Umbilical cord (tissue), 2 donors: ENCODE results near the gene CLEC4G. TPM values are rescaled to one million over a fixed set of nuclear protein-coding genes. Genes with fewer than 3 reads are reported as not detected.
A peak's percentile ranks its signal among the peaks of the same experiment; 100 is the strongest.
"Not testable (repeated sequence)": the region's sequence is repeated elsewhere in the genome, so short reads cannot be mapped to it uniquely, and the experiment has no call there.

Experiments used
- DNase-seq: peaks from one replicate; pipeline ENCODE4 v3.0.0-alpha.2; 2015; ENCODE audit warnings: low spot score
- total RNA-seq: library from RNA; depleted of rRNA; stranded (reverse); fragments of >200 nt; gene quantifications from one replicate; pipeline ENCODE4 v1.2.3, GENCODE V29; 2014; ENCODE audit warnings: low replicate concordance; ENCODE audit not compliant: insufficient read depth

The CLEC4G gene, protein sequence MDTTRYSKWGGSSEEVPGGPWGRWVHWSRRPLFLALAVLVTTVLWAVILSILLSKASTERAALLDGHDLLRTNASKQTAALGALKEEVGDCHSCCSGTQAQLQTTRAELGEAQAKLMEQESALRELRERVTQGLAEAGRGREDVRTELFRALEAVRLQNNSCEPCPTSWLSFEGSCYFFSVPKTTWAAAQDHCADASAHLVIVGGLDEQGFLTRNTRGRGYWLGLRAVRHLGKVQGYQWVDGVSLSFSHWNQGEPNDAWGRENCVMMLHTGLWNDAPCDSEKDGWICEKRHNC
- total RNA-seq, result 1.2 TPM

DNA sequence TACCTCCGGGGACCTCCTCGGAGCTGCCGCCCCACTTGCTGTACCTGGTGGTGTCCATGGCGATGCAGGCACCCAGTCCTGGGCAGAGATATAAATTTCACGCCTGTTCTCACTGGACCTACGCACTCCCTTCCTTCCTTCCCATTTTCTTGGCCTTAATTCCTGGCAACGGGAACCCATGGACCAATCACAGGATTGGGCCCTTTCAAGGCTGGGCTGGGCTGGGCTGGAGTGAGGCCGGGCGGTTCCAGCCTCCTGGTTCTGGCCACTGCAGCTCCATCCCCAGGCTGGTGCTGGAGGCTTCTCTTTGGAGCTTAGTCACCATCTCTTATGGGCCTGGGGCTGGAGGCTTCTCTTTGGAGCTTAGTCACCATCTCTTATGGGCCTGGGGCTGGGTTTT, at the start of gene CLEC4G:
CLEC4G (minus strand) TSS at position 66 of the 400 bp plus-strand sequence; CDS start at position 58, 8 bp downstream.
- DNase-seq, result no peak

DNA sequence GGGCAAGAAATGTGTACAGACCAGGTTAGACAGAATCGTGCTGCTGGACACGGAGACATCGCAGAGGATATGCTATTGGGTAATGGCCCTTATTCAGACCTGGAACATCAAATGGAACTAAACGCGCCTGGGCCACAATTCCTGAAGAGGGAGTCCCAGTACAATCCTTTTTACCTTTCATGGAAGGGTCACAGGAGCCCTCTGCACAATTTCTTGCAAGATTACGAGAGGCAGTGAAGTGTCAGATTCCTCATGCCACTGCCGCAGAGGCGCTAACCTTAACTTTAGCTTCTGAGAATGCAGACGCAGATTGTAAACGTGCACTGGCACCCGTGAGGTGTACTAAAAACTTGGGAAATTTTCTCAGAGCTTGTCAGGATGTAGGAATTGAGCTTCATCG, 49.2 kb upstream of the CLEC4G start:
- DNase-seq, result no peak

DNA sequence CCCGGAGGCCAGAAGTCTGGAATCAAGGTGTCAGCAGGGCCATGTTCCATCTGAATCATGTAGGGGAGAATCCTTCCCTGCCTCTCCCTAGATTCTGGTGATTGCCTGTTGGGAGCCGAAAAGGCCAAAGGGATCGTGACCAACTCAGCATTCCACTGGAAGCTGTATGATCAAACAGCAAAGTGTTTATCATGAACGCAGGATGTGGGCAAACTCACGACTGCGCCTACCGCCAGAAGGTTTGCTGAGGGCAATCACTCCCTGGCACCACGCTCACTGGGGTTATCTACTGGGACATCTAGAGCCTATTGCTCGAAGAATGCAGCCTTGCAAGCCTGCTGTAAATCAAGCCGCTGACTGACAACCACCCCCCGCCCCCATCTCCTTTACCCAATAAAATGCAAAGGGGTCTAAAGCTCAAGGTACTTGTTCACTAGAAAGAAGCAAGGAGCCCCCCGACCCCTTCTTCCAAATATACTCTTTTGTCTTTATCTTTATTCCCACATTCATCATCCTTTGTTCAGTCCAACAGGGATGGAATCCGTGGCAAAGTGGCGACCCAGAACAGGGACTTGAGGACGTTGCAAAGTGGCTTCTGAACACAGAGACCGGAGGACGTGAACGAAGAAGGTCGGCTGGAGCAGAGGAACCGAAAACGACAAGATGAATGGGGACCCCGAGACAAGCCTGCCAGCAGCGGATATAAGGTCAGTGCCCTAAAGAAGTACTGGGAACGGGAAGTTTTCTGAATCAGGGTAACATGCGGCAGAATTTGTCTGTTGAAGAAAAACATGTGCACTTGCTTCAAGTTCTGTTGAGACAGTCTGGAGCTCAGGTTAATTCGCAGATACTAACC, 47.9 kb upstream of the CLEC4G start:
- no peak for DNase-seq

DNA sequence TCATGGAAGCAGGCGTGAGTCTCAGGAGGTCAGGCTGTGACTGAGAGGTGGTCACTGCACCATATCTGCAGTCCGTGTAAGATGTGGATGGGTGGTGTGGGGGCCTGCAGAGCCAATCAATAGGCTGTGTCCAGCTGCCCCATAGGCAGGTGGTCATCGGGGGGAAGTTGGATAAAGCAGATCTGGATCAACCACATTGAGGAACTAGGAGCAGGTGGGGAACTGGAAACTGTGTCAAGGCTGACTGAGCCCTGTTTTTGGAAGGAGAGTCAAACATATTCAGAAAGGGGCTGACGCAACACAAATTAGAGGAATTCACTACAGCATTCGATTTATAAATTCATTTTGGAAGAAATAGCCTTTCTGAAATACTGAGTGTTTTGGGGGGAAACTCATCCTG, 46.2 kb upstream of the CLEC4G start:
- peak; percentile 12 for DNase-seq

DNA sequence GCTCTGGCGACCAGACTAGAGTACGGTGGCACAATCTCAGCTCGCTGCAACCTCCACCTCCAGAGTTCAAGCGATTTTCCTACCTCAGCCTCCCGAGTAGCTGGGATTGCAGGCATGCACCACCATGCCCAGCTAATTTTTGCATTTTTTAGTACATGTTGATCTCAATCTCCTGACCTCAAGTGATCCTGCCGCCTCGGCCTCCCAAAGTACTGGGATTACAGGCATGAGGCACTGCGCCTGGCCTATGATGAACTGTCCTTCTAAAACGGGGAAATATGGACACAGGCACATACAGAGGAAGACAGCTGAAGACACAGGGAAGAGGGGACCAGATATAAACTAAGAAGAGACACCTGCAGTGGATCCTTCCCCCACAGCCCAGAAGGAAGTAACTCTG, 43.9 kb upstream of the CLEC4G start:
- no peak for DNase-seq

DNA sequence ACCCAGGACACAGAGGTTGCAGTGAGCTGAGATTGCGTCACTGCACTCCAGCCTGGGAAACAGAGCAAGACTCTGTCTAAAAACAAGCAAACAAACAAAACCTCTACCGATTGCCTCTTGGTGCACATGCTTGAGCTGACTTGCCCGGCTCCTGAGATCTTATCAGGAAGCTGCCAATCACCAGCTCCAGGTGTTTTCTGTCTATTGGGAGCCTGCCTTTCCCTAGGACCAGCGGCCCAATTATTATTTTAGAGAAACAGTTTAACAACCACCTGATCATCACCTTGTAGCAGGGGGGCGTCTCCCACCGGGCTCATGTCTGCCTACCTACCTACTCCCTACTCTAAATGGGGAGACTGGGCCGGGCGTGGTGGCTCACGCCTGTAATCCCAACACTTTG, 41.9 kb upstream of the CLEC4G start:
- DNase-seq, result peak; percentile 15

DNA sequence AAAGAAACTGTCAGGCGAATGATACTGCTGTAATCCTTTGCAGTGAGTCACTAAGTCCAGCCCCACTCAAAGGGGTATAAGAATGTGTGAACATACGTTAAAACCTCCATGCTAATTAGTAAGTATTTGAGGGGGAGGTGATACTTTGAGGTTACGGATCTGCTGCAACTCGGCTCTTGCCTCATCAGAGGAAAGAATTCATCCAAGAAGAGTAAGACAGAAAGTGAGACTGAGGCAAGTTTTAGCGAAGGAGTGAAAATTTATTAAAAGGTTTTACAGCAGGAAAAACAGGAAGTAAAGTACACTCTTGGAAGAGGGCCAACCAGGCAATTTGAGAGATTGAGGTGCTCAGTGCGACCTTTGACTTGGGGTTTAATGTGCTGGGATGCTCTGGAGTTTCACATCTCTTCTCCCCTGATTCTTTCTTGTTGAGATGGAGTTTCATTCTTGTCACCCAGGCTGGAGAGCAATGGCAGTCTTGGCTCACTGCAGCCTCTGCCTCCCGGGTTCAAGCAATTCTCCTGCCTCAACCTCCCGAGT, 40.9 kb upstream of the CLEC4G start:
- peak; percentile 18 for DNase-seq

DNA sequence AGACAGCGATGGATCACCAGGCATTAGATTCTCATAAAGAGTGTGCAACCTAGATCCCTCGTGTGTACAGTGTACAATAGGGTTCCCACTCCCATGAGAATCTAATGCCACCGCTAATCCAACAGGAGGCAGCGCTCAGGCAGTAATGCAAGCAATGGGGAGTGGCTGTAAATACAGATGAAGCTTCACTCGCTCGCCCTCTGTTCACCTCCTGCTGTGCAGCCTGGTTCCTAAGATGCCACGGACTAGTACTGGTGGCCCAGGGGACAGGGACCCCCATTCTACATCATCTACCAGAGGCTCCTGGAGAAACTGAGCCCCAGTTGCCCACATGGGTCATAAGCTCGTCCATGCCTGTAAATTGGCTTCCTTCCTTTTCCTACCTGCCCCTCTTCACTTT, 39.2 kb upstream of the CLEC4G start:
- no peak for DNase-seq

DNA sequence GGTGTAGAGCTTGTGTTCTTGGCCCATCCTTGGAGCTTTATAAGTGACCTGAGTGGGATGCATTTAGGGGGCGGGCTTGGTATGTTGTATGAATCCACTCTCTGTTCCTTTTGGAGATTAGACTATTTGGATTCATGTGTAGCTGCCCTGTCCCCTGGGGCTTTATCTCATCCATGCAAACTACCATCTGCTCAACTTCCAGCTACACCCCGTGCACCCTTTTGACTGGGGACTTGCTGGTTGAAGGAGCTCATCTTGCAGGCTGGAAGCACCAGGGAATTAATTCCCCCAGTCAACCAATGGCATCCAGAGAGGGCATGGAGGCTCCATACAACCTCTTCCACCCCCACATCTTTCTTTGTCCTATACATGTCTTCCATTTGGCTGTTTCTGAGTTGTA, 37.3 kb upstream of the CLEC4G start:
- DNase-seq, result no peak

DNA sequence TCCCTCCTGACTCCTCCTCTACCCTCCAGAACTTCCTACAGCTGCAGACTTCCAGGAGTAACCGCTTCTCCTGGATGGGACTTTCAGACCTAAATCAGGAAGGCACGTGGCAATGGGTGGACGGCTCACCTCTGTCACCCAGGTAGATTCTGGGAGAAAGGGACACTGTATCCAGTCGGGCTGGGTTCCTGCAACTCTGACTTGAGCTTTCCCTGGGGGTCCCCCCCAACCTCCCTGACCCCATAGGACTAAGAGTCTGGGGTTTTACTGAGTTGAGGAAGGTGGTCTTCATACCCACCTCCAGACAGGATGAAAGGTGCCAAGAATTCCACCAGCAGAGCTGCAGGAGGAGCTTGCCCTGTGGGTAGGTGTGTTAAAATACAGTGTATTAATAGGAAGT, 35.6 kb upstream of the CLEC4G start:
- DNase-seq, result no peak

DNA sequence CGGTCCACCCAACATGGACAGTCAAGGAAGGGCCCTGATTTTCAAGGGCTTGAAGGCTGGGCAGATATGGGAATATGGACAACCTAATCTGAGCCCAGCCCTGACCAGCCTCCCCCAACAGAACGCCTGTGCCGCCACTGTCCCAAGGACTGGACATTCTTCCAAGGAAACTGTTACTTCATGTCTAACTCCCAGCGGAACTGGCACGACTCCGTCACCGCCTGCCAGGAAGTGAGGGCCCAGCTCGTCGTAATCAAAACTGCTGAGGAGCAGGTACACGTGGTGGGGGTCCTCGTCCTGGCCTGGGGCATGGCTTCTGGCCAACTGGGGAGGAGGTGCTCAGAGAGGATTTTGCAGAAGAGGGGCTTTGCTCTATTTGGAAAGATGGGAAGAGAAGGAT, 34.6 kb upstream of the CLEC4G start:
- DNase-seq, result no peak

DNA sequence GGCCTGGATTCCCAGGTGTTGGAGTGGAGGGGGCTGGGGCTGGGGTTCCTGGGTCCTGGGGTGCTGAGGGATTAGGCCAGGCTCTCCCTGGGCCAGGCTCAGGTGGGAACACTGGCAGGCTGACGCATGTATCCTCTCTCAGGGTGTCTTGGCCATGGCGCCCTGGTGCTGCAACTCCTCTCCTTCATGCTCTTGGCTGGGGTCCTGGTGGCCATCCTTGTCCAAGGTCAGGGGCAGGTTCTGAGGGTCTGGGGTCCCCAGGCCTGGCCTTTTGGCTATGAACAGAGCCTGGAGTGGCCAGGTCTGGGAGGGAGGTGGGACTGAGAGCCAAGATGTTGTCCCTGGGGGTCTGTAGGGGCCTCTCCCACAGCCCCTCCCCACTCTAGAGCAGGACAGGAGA, 33.1 kb upstream of the CLEC4G start:
- not testable (repeated sequence) for DNase-seq

DNA sequence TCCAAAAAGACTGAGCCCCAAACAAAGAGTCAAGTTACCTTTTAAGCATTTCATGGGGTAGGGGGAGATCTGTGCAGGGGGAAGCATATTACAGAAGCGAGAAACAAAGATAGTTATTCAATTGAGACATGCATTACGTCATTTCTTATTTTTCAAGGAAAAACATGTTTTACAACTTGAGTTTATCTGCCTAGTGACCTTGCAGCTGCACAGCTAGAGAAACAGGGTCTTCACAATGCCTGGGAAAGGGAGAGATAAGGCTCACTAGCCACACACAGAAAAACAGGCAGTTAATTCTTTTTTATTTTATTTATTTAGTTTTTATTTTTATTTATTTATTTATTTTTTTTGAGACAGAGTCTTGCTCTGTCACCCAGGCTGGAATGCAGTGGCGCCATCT, 32.2 kb upstream of the CLEC4G start:
- DNase-seq, result not testable (repeated sequence)

DNA sequence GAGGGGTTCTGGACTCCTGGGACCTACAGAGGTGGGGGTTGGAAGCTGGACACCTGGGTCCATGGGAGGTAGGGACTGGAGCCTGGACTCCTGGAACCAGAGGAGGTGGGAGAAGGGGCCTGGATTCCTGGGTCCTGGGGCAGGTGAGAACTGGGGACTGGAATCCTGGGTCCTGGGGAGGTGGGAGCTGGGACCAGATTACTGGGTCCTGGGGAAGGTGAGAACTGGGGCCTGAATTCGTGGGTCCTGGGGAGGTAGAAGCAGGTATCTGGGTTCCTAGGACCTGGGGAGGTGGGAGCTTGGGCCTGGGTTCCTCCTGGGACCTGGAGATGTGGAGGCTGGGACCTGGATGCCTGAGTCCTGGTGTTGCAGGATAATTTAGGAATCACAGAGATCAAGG, 31.8 kb upstream of the CLEC4G start:
- no peak for DNase-seq

DNA sequence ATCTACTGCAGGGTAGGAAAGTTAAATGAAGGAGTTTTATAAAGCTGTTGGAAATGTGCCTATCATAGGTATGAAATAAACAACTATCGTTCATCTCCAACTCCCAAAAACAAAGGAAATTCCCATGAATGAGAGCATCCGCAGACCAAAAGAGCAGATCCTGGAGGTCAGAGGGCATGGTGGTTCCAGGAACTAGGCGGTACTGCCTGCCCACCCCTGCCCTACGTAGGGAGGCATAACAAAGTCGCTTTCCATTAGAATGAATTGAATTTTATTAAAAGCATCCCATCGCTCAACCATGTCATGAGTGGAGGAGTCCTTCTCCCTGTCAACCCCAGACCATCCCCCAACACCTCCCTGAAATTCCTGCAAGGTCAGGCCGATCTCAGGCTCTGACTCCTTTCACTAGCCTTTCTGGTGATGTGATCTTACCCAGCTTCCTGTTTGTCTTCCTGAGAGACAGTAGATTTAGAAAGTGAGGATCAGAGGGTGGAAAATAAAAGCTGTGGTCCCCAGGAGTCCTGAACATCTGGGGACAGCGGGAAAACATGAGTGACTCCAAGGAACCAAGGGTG, 30.9 kb upstream of the CLEC4G start, which contains the start of gene CLEC4M:
CLEC4M (plus strand) TSS at position 525 of the 575 bp plus-strand sequence; CDS start at position 549, 24 bp downstream.
- DNase-seq, result no peak

DNA sequence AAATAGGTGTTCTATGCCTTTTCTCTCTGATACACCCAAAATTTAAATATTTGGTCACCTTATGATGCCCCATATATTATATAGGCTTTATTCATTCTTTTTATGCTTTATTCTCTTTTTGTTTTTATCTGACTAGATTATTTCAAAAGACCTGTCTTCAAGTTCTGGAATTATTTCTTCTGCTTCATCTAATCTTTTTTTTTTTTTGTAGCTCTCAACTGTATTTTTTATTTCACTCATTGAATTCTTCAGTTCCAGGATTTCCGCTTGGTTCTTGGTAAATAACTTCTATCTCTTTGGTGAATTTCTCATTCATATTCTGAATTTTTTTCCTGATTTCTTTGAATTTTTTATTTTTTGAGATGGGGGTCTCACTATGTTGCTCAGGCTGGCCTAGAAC, 27.2 kb upstream of the CLEC4G start:
- DNase-seq, result no peak

DNA sequence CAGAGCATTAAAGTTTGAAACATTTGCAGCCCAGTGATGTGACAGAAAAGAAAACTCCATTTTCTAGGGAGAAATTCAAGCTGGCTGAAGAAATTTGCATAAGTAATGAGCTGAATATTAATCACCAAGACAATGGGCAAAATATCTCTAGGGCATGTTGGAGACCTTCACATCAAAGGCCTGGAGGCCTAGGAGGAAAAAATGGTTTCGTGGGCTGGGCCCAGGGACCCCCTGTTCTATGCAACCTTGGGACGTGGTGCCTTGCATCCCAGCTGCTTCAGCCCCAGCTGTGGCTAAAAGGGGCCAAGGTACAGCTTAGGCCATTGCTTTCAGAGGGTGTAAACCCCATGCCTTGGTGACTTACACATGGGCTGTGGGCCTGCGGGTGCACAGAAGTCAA, 25.4 kb upstream of the CLEC4G start:
- no peak for DNase-seq

DNA sequence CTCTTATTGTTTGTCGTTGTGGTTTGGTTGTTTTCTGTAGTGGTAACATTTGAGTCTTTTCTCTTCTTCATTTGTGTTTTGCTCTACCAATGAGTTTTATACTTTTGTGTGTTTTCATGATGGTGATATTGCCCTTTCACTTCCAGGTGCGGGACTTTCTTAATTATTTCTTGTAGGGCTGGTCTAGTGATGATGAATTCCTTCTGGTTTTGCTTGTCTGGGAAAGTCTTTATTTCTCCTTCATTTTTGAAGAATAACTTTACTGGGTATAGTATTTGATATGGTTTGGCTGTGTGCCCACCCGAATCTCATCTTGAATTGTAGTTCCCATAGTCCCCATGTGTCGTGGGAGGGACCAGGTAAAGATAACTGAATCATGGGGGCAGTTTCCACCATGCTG, 24.3 kb upstream of the CLEC4G start:
- DNase-seq, result no peak

DNA sequence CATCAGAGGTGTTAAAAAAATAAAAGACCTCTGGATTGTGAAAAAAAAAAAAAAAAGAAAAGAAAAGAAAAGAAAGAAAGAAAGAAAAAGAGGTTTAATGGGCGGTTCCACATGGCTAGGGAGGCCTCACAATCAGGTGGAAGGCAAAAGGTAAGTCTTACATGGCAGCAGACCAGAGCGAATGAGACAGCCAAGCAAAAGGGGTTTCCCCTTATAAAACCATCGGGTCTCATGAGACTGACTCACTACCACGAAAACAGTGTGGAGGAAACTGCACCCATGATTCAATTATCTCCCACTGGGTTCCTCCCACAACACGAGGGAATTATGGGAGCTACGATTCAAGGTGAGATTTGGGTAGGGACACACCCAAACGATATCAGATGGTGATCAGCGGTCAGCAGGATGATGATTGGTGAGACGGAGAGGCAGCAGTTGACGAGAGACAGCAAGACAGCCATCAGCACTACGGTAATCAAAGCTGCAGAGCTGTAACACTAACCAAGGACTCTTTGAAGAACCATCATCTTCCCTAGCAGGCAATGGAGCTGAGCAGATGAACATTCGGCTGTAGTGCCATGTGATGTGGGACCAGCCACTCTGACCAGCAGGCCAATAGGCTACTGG, 19.4 kb upstream of the CLEC4G start:
- no peak for DNase-seq

DNA sequence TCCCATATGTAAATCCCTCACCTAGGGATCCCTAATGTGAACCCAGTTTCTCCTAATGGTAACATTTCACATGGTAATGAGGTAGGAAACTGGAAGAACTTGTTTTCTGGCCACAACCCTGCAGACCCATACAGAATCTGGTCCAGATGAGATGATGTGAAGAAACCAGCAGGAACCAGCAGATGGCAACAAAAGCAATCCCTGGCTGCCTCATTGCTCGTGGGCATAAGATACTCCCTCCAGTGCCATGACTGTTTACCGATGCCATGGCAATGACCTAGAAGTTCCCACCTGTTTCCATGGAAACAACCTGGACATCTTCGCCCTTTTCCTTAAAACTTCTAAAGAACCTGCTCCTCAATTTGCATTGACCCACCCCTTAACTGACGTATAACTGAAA, 16.8 kb upstream of the CLEC4G start:
- DNase-seq, result peak; percentile 23

DNA sequence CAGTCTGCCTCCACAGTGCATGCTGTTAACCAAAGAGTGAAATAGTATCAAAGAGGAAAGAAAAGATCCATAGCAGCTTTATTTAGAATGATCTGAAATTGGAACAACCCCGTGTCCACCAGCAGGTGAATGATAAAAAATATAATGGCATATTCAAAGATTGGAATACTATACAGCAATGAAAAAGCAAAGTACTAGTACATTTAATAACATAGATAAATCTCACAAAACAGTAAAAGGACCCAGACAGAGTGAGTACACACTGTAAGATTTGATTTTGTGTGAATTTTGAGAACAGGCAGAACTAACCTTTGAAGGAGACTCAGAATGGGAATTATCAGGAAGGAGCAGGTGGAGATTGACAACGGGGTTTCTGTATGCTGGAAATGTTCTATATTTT, 16.3 kb upstream of the CLEC4G start:
- DNase-seq, result no peak
